HepG2 (cell line): Measurements from ENCODE around the gene YWHAQ. TPM values are rescaled to one million over a fixed set of nuclear protein-coding genes. Genes with fewer than 3 reads are reported as not detected.

Experiments used
- ATAC-seq: fragments of 200-7000 bp; cut with Tn5 transposase; 3 replicates; pipeline ENCODE4 v1.9.1; 2020; ENCODE audit warnings: mild to moderate bottlenecking, moderate library complexity
- BruUV-seq: library from RNA; stranded (reverse); fragments of 400-500 nt; replicated peaks from 2 replicates; lab custom pipeline; 2021; lab: Mats Ljungman, UMichigan
- CTCF ChIA-PET: fragments of 300-600 bp; formaldehyde crosslinking; extraction: SDS; loops from one replicate; lab custom pipeline; 2021; ENCODE audit warnings: low total read pairs, inconsistent platforms, low intra/inter-chr PET ratio; lab: Yijun Ruan, JAX
- POLR2A ChIA-PET: fragments of 350-600 bp; sonication (Branson Sonifier 250); formaldehyde crosslinking; loops from one replicate; lab custom pipeline; 2020; ENCODE audit warnings: antibody characterized with exemption, inconsistent platforms; lab: Yijun Ruan, JAX
- DNase-seq: peaks from one replicate; pipeline ENCODE4 v3.0.0-alpha.2; 2015; ENCODE audit warnings: low spot score
- FAIRE-seq: peaks from 3 replicates; lab custom pipeline; 2011; peaks lifted over from hg19 to GRCh38; lab: Jason Lieb, UNC
- H2AFZ ChIP-seq: one replicate; pipeline ENCODE4 v1.6.1; 2011; ENCODE audit warnings: low read length, inconsistent platforms
- H3K27ac ChIP-seq: fragments of 300-600 bp; 3 replicates; pipeline ENCODE4 v1.8.0; 2011; ENCODE audit warnings: mixed run types, mild to moderate bottlenecking, mixed read lengths, low read length, inconsistent platforms; ENCODE audit not compliant: insufficient read depth; ENCODE audit errors: extremely low read length
- H3K27me3 ChIP-seq, 2 experiments: fragments of 200-600 bp in 1 of 2; 2 replicates in 1 of 2; 3 replicates in 1 of 2; pipeline versions ENCODE4 v1.6.0 to v1.8.0; 2011; ENCODE audit warnings: low read length in 2 of 2, mild to moderate bottlenecking in 2 of 2, moderate library complexity in 2 of 2, inconsistent platforms in 1 of 2; ENCODE audit not compliant: insufficient read depth in 2 of 2, control insufficient read depth in 1 of 2
- H3K36me3 ChIP-seq, 2 experiments: fragments of 200-600 bp in 1 of 2; replicated peaks in 1 of 2; 2 replicates in 1 of 2; 3 replicates in 1 of 2; pipeline versions ENCODE4 v1.5.1 to v1.8.0; 2011; ENCODE audit warnings: low read length in 2 of 2, inconsistent platforms in 1 of 2; ENCODE audit not compliant: insufficient read depth in 2 of 2, control insufficient read depth in 1 of 2
- H3K4me1 ChIP-seq: 2 replicates; pipeline ENCODE4 v1.5.1; 2012; ENCODE audit warnings: low read length, inconsistent platforms; ENCODE audit not compliant: insufficient read depth
- H3K4me2 ChIP-seq: 2 replicates; pipeline ENCODE4 v1.6.0; 2011; ENCODE audit warnings: low read depth, low read length, inconsistent platforms
- H3K4me3 ChIP-seq, 3 experiments: fragments of 200-600 bp in 1 of 3; sonication (generic), shearing (Covaris generic) in 1 of 3; replicated peaks in 1 of 3; 2 replicates each; pipeline ENCODE4 v1.5.1; 2011 to 2016; ENCODE audit warnings: low read length in 3 of 3, inconsistent platforms in 2 of 3, low read depth in 2 of 3, mild to moderate bottlenecking in 2 of 3, control low read depth in 1 of 3, mixed read lengths in 1 of 3; ENCODE audit not compliant: insufficient read depth in 1 of 3
- H3K79me2 ChIP-seq: one replicate; pipeline ENCODE4 v1.6.1; 2011; ENCODE audit warnings: low read length, inconsistent platforms; ENCODE audit not compliant: insufficient read depth
- H3K9ac ChIP-seq: 2 replicates; pipeline ENCODE4 v1.6.0; 2011; ENCODE audit warnings: mild to moderate bottlenecking, low read depth, low read length, inconsistent platforms; ENCODE audit not compliant: insufficient read depth
- H3K9me3 ChIP-seq: 2 replicates; pipeline ENCODE4 v1.5.1; 2012; ENCODE audit warnings: mild to moderate bottlenecking, low read length
- H4K20me1 ChIP-seq: 2 replicates; pipeline ENCODE4 v1.6.0; 2011; ENCODE audit warnings: inconsistent platforms, mild to moderate bottlenecking, low read length, moderate library complexity; ENCODE audit not compliant: insufficient read depth
- BHLHE40 ChIP-seq: IDR thresholded peaks from 2 replicates; pipeline ENCODE4 v1.6.1; 2011; ENCODE audit warnings: low read length, improper control_type of control experiment
- GATAD2A ChIP-seq: IDR thresholded peaks from 2 replicates; pipeline ENCODE4 v1.6.1; 2016
- IKZF4 ChIP-seq: sonication (generic); formaldehyde crosslinking; IDR thresholded peaks from 2 replicates; pipeline ENCODE4 v1.5.1; 2020; ENCODE audit warnings: borderline replicate concordance, mild to moderate bottlenecking, low read depth, missing genetic modification reagents; ENCODE audit errors: not compliant biosample characterization
- KDM1A ChIP-seq: IDR thresholded peaks from 2 replicates; pipeline ENCODE4 v1.6.1; 2016; ENCODE audit warnings: missing compliant biosample characterization
- NR1H2 ChIP-seq: sonication (generic); formaldehyde crosslinking; IDR thresholded peaks from 2 replicates; pipeline ENCODE4 v1.8.1; 2022; ENCODE audit warnings: low read depth, missing genetic modification reagents, borderline replicate concordance
- NR2C2 ChIP-seq: sonication (generic); formaldehyde crosslinking; IDR thresholded peaks from 2 replicates; pipeline ENCODE4 v1.4.0; 2020; ENCODE audit warnings: missing genetic modification reagents, mild to moderate bottlenecking, moderate library complexity, borderline replicate concordance
- SALL1 ChIP-seq: sonication (generic); formaldehyde crosslinking; IDR thresholded peaks from 2 replicates; pipeline ENCODE4 v1.8.0; 2022; ENCODE audit warnings: mild to moderate bottlenecking, missing genetic modification reagents
- WGBS: methylation state at CpG from one replicate; pipeline ENCODE4 v1.1.6; 2017; ENCODE audit warnings: low lambda C conversion rate; 5-methylcytosine and 5-hydroxymethylcytosine counted together
- in situ Hi-C: cut with HindIII; loops from 2 replicates; pipeline ENCODE4 v1.10.0; 2017; ENCODE audit warnings: low pct_unique_long_range_greater_than_20kb; ENCODE audit not compliant: extremely low pct_ligation_motif_present
- intact Hi-C: fragments of 100-400 bp; cut with micrococcal nuclease; formaldehyde crosslinking; loops from one replicate; pipeline ENCODE4 v1.10.0; 2022; ENCODE audit not compliant: unreplicated experiment
- polyA plus RNA-seq, 8 experiments: library from polyadenylated mRNA; depleted of rRNA in 3 of 8; stranded (reverse) in 7 of 8; unstranded in 1 of 8; fragments of >200 nt; fragmentation: Illumina TruSeq in 4 of 8; extraction: Trizol in 4 of 8; gene quantifications; 2 replicates each; pipeline versions ENCODE4 v1.2.1 to v1.2.3, GENCODE V29; 2011 to 2016; ENCODE audit warnings: low read depth in 4 of 8, missing spikeins in 1 of 8, mixed read lengths in 1 of 8; ENCODE audit not compliant: insufficient read depth in 1 of 8
- total RNA-seq, 5 experiments: library from RNA; depleted of rRNA; stranded (reverse); fragments of >200 nt; fragmentation: Illumina TruSeq; extraction: Trizol; gene quantifications; 2 replicates each; pipeline ENCODE4 v1.2.3, GENCODE V29; 2016; ENCODE audit warnings: low read depth in 1 of 5
- TF ChIP-seq, protein P1 (sequence below), 2 experiments: fragments of 450-650 bp in 1 of 2; sonication (generic) in 1 of 2; formaldehyde crosslinking; IDR thresholded peaks; 2 replicates each; pipeline versions ENCODE4 v1.5.0 to v1.8.0; 2020 to 2022; ENCODE audit warnings: mild to moderate bottlenecking in 1 of 2, missing genetic modification reagents in 1 of 2
- TF ChIP-seq, protein P2 (sequence below): sonication (generic); formaldehyde crosslinking; IDR thresholded peaks from 2 replicates; pipeline ENCODE4 v1.9.0; 2021; ENCODE audit warnings: missing genetic modification reagents, borderline replicate concordance
- TF ChIP-seq, protein P3 (sequence below), 2 experiments: sonication (generic) in 1 of 2; formaldehyde crosslinking in 1 of 2; IDR thresholded peaks; 2 replicates each; pipeline versions ENCODE4 v1.5.1 to v1.6.1; 2011 to 2020; ENCODE audit warnings: borderline replicate concordance in 1 of 2, low read depth in 1 of 2, low read length in 1 of 2, mild to moderate bottlenecking in 1 of 2, missing genetic modification reagents in 1 of 2, moderate library complexity in 1 of 2

YWHAQ gene
- total and polyA plus RNA-seq, 2 of the 13 experiments (the other 11 are each of a cell fraction or from before 2014, with no cell fraction given) = 160 to 304 TPM

DNA sequence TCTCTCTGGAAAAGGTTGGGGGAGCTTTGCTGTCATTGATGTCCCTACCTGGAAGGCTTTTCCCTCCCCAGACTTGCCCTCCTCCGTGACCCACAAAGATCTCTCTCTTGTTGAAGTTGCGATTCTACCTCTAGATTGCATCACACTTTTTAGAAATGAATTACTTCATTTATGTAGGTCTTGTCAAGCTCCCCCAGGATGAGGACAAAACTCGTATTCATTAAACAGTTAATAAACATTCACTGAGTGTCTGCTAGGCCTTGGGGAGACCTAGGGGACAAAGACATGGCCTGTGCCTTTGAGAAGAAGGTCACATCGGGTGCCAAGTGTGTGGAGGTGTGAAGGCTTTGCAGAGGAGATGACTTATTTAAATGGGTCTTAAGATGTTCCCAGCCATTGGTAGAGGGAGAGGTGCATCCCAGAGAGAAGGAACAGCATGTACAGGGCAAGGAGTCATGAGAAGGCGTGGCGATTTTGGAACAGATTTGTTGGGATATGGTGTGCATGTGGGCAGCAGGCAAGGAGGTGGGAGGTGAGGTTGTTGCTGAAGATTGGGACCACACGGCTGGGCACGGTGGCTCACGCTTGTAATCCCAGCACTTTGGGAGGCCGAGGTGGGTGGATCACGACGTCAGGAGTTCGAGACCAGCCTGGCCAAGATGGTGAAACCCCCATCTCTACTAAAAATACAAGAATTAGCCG lies 9.8 kb upstream of the YWHAQ start (continued):
- TF ChIP-seq, protein P1, sequence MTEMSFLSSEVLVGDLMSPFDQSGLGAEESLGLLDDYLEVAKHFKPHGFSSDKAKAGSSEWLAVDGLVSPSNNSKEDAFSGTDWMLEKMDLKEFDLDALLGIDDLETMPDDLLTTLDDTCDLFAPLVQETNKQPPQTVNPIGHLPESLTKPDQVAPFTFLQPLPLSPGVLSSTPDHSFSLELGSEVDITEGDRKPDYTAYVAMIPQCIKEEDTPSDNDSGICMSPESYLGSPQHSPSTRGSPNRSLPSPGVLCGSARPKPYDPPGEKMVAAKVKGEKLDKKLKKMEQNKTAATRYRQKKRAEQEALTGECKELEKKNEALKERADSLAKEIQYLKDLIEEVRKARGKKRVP (CRISPR knock-in tag; IDR thresholded peaks at IDR 0.05) = peak in 1 of 2 experiments; percentile 77; a peak in 2 of 4 replicates

DNA sequence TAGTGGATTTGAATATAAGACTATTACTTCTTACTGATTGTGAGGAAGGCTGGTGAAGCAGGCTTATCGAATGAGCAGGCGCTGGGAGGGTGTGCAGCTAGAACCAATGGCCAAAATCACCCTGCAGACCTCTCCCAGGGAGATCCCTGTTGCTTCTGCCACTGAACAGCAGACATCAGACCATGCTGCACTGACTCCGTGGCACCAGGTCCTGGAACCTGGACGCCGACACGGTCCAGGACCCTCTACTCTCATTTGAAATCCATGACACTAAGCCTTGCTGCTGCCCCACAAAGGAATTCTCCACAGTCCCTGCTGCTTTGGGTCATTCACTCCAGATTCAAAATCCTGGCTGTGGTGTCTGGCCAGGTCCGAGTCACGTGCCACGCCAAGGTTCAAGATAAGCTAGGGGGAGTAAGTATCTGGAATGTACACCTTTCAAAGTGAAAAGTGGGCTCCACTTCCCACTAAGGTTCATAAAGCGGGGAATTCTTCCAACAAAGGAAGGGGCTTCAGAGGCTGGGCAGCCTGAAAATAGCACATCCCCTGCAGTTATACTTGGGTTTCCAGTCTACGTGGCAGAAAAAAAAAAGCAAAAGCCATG lies 9.0 kb upstream of the YWHAQ start:
- Histone ChIP-seq H3K9me3 (no peaks in the 10 kb centered on the region), H3K79me2 (no peaks in the 10 kb centered on the region), H3K4me3 (peak overlapping the region in 2 of 3 experiments; percentile 12 to 42; a peak in 4 of 6 replicates), H3K9ac (no peak overlapping the region), H3K27ac (no peak overlapping the region), H3K27me3 (peaks cover 11 to 48% of the 10 kb centered on the region in 2 experiments; a peak in 4 of 5 replicates), H2AFZ (no peak overlapping the region), H3K4me2 (peak overlapping the region; percentile 72), H4K20me1 (no peaks in the 10 kb centered on the region), H3K4me1 (peaks cover 60% of the 10 kb centered on the region), H3K36me3 (no peaks in the 10 kb centered on the region)
- in situ Hi-C loops (no loop called here), intact Hi-C loops (no loop called here)
- ChIA-PET CTCF (no interaction called here), POLR2A (interaction anchor here (1.0 to 3.8 kb wide), 2 partner anchors 10 to 161 kb away, joined by 3 to 22 read pairs; partner anchors contain the start of gene YWHAQ)
- DNase-seq (no peak), ATAC-seq (peak; percentile 53), FAIRE-seq (no peak)
- BruUV-seq = no TSS peak
- WGBS = 25% methylated on average over 7 of the region's 11 CpGs
- TF ChIP-seq IKZF4 (no peak), GATAD2A (no peak), KDM1A (CRISPR knock-in tag) (no peak), NR1H2 (no peak), SALL1 (0 out of 2 replicates have a peak, but pooled peaks have one; percentile 17), NR2C2 (no peak), BHLHE40 (peak; percentile 78)
- TF ChIP-seq, protein P2, sequence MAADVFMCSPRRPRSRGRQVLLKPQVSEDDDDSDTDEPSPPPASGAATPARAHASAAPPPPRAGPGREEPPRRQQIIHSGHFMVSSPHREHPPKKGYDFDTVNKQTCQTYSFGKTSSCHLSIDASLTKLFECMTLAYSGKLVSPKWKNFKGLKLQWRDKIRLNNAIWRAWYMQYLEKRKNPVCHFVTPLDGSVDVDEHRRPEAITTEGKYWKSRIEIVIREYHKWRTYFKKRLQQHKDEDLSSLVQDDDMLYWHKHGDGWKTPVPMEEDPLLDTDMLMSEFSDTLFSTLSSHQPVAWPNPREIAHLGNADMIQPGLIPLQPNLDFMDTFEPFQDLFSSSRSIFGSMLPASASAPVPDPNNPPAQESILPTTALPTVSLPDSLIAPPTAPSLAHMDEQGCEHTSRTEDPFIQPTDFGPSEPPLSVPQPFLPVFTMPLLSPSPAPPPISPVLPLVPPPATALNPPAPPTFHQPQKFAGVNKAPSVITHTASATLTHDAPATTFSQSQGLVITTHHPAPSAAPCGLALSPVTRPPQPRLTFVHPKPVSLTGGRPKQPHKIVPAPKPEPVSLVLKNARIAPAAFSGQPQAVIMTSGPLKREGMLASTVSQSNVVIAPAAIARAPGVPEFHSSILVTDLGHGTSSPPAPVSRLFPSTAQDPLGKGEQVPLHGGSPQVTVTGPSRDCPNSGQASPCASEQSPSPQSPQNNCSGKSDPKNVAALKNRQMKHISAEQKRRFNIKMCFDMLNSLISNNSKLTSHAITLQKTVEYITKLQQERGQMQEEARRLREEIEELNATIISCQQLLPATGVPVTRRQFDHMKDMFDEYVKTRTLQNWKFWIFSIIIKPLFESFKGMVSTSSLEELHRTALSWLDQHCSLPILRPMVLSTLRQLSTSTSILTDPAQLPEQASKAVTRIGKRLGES (CRISPR knock-in tag) = no peak
- TF ChIP-seq, protein P3, sequence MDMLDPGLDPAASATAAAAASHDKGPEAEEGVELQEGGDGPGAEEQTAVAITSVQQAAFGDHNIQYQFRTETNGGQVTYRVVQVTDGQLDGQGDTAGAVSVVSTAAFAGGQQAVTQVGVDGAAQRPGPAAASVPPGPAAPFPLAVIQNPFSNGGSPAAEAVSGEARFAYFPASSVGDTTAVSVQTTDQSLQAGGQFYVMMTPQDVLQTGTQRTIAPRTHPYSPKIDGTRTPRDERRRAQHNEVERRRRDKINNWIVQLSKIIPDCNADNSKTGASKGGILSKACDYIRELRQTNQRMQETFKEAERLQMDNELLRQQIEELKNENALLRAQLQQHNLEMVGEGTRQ (IDR thresholded peaks at IDR 0.05; ENCODE audit: low read depth, low read length) = no peak
- TF ChIP-seq, protein P3 (CRISPR knock-in tag; IDR thresholded peaks at IDR 0.05; ENCODE audit: borderline replicate concordance) = peak; percentile 73; the same call in 1 of the 2 replicates
